GM23338 (cell line): Measurements from ENCODE around the gene CBR1.

Experiments
- CTCF ChIP-seq, 2 experiments: fragments of 200-600 bp in 1 of 2; sonication (generic) in 1 of 2; conservative IDR thresholded peaks; 2 replicates each; pipeline versions ENCODE4 v1.5.1 to v1.6.1; 2016 to 2017; ENCODE audit warnings: antibody characterized with exemption in 2 of 2, low read depth in 2 of 2, mild to moderate bottlenecking in 2 of 2, moderate library complexity in 1 of 2
- REST ChIP-seq: IDR thresholded peaks from one replicate; pipeline ENCODE4 v1.6.1; 2018; ENCODE audit warnings: antibody characterized with exemption; ENCODE audit not compliant: unreplicated experiment
- ZNF114 ChIP-seq: fragments of 250-450 bp; sonication (Bioruptor Pico); IDR thresholded peaks from 2 replicates; pipeline ENCODE4 v1.5.0; 2020; ENCODE audit warnings: mild to moderate bottlenecking, moderate library complexity

GRCh38 chr21:36052860-36053714 lies 16.7 kb upstream of the CBR1 start:
- TF ChIP-seq CTCF (conservative IDR thresholded peaks at IDR 0.05; ENCODE audit: low read depth in 2 of 2), result no peak
- no peak for TF ChIP-seq REST
- TF ChIP-seq ZNF114 (CRISPR knock-in tag), result no peak
